ENCODE results near the gene ZG16.
"Not testable (repeated sequence)": the region's sequence is repeated elsewhere in the genome, so short reads cannot be mapped to it uniquely, and the experiment has no call there.

Gene ZG16

DNA sequence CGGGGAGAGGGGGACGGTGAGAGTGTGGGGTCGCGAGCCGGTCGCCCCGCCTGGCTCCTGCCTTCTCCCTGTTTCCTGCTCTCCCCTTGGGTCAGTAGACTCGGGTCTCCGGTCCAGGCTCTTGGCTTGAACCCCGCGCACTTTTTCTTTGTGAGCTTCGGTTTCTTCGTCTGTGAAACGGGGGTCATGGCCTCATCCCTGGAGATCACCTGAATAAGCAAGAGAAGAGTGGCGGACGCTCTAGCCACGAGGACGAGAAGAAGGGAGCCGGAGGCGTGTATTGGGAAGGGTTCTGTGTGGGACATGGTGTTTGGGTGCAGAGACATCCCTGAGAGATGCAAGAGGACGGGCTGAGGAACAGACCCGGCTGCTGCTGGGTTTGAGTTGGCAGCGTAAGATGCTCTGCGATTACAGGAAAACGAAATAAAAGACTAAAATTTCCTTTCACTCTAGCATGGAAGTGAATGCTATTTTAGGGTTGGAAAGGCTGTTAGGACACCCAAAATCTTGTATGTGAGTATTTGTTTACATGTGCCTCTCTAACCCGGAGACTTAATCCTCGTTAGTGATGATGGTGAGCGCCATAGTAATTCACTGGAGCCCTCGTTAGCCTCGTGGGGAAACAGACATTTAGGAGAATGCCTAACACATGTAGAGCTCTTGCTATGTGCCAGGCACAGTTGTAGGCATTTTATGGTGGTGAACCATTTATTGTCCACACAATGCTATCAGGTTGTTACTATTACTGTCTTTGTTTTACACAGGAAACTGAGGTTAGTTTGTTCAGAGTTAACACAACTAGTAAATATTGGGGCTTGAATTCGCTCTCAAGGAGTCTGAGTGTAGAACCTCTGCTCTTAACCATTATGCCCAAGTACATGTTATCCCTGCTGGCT, 13.1 kb downstream of the ZG16 start:
- no peaks in the 10 kb centered on the region for H3K27me3 ChIP-seq (ENCODE audit: control insufficient read depth, insufficient read depth, low read length)
- H3K4me3 ChIP-seq (ENCODE audit: low read length) = peak overlapping the region; percentile 85
- no peaks in the 10 kb centered on the region for H3K9me3 ChIP-seq (ENCODE audit: control insufficient read depth, low read depth, low read length)
- H3K27ac ChIP-seq (ENCODE audit: low read length) = peak overlapping the region; percentile 7
- peaks cover 3% of the 10 kb centered on the region for H3K36me3 ChIP-seq (ENCODE audit: control insufficient read depth, low read depth, low read length)
- peaks cover 14% of the 10 kb centered on the region for H3K4me1 ChIP-seq (ENCODE audit: control insufficient read depth, low read depth, low read length)
- H3K9ac ChIP-seq (ENCODE audit: low read length) = peak overlapping the region; percentile 87

DNA sequence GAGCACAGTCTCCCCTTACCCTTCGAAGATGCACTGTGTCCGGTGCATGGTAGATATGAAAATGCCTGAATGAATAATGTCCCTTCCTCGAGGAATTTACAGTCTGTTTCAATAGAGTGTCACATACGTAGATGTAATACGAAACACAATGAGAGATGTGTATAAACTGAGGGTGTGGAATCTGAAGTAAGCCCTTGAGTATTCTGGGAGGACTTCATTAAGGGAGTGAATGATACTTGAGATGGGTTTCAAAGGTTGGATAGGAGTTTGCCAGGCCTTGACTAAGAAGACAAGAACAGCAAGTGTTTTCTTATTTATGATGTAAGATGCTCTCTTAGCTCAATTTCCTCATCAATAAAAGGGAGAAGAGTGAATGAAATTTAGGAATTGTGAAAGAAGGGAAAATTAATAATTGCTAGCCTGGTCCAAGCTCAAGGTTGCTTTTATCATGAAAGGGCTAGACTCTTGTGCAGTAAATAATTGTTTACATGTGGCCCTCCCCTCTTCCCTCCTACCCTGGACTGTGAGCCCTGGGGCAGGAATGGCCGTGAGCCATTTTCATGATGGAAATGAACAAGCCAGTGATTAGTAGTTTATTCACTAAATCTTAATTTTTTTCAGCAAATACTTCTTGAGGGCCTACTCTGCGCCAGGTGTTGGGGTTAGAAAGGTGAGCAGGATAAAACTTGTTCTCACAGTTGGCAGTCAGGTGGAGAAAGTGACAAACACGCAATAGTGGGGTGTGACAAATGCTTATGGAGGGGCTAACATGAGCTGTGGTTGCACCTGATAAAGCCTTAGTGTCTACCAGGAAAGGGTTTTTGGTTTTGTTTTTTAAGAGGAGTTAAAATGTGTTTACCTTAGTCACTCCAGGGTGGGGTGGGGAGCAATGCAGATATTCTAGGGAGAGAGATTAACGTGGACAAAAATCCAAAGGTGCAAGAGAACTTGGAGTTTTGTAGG, 14.1 kb downstream of the ZG16 start:
- Histone ChIP-seq H3K36me3 (ENCODE audit: control insufficient read depth, low read depth, low read length) (peaks cover 11% of the 10 kb centered on the region), H3K4me1 (ENCODE audit: control insufficient read depth, low read depth, low read length) (peaks cover 14% of the 10 kb centered on the region), H3K27ac (ENCODE audit: low read length) (no peak overlapping the region), H3K9ac (ENCODE audit: low read length) (peak overlapping the region; percentile 87), H3K9me3 (ENCODE audit: control insufficient read depth, low read depth, low read length) (no peaks in the 10 kb centered on the region), H3K27me3 (ENCODE audit: control insufficient read depth, insufficient read depth, low read length) (no peaks in the 10 kb centered on the region), H3K4me3 (ENCODE audit: low read length) (peak overlapping the region; percentile 85)

DNA sequence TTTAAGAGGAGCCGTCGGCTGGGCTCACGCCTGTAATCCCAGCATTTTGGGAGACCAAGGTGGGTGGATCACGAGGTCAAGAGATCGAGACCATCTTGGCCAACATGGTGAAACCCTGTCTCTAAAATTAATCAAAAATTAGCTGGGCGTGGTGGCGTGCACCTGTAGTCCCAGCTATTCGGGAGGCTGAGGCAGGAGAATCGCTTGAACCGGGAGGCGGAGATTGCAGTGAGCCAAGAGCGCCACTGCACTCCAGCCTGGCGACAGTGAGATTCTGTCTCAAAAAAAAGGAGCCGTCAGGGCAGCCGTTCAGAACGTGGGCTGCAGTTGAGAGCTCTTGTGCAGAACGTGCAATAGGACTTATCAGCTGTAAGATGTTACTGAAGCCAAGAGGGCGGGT, 15.1 kb downstream of the ZG16 start:
- H3K27me3 ChIP-seq (ENCODE audit: control insufficient read depth, insufficient read depth, low read length); H3K9me3 ChIP-seq (ENCODE audit: control insufficient read depth, low read depth, low read length); H3K9ac ChIP-seq (ENCODE audit: low read length); H3K4me3 ChIP-seq (ENCODE audit: low read length); H3K27ac ChIP-seq (ENCODE audit: low read length): not testable (repeated sequence)
- H3K4me1 ChIP-seq (ENCODE audit: control insufficient read depth, low read depth, low read length) = peaks cover 14% of the 10 kb centered on the region
- peaks cover 21% of the 10 kb centered on the region for H3K36me3 ChIP-seq (ENCODE audit: control insufficient read depth, low read depth, low read length)

DNA sequence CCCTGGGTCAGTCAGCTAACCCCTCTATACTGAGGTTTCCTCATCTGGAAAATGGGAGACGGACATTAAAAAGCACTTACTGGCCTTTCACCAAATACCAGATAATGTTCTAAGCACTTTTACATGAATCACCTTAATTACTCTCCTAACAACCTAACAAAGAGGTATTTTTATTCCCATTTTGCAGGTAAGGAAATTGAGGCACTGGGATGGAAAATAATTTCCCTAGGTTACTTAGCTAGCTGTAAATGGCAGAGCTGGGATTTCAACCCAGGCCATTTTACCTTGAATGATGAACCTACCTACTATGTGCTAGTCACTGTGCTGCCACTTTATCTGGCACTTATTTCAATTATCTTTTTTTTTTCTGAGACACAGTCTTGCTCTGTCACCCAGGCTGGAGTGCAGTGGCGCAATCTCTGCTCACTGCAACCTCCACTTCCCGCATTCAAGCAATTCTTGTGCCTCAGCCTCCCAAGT, 16.2 kb downstream of the ZG16 start:
- H3K4me1 ChIP-seq (ENCODE audit: control insufficient read depth, low read depth, low read length) = peaks cover 14% of the 10 kb centered on the region
- peaks cover 32% of the 10 kb centered on the region for H3K36me3 ChIP-seq (ENCODE audit: control insufficient read depth, low read depth, low read length)
- H3K27ac ChIP-seq (ENCODE audit: low read length) = no peak overlapping the region
- H3K9ac ChIP-seq (ENCODE audit: low read length) = no peak overlapping the region
- no peaks in the 10 kb centered on the region for H3K27me3 ChIP-seq (ENCODE audit: control insufficient read depth, insufficient read depth, low read length)
- H3K9me3 ChIP-seq (ENCODE audit: control insufficient read depth, low read depth, low read length) = no peaks in the 10 kb centered on the region
- no peak overlapping the region for H3K4me3 ChIP-seq (ENCODE audit: low read length)

DNA sequence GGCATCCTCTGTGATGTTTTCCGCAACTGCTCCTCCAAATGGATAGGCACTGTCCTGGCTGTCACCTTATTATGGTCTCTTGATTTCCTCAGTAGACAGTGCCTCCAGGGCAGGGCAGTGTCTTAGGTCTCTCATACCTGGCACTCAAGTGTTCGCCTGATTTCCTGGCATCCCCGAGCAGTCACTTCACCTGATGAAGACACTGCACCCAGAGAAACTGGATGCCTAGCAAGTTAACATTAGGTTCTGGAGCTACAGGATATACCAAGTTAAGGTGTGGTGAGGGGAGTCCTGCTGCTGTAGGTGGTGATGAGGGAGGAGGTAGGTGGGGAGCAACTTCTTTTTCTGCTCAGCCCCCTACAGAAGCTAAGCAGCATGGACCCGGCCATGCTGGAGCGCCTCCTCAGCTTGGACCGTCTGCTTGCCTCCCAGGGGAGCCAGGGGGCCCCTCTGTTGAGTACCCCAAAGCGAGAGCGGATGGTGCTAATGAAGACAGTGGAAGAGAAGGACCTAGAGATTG, 24.4 kb downstream of the ZG16 start:
- H3K36me3 ChIP-seq (ENCODE audit: control insufficient read depth, low read depth, low read length) = peaks cover 61% of the 10 kb centered on the region

DNA sequence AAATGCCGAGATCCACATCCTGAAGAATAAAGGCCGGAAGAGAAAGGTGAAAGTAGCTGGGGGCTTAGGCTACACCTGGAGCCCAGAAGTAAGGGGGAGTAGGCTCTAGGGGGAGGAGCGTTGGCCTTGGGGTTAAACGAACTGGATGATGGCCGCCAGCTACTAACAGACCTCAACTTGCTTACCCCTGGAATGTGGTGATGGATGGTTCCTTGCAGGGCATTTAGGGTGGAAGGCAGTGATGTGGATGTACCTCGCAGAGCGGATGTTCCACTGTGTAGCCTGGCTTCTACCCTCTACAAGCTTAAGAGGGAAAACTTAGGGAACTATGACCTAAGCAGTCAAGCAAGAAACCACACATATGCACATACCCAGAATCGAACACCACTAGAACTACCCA, 26.0 kb downstream of the ZG16 start:
- Histone ChIP-seq H3K9ac (ENCODE audit: low read length) (peak overlapping the region; percentile 79), H3K4me1 (ENCODE audit: control insufficient read depth, low read depth, low read length) (peaks cover 17% of the 10 kb centered on the region), H3K9me3 (ENCODE audit: control insufficient read depth, low read depth, low read length) (no peaks in the 10 kb centered on the region), H3K27me3 (ENCODE audit: control insufficient read depth, insufficient read depth, low read length) (no peaks in the 10 kb centered on the region), H3K4me3 (ENCODE audit: low read length) (peak overlapping the region; percentile 84), H3K36me3 (ENCODE audit: control insufficient read depth, low read depth, low read length) (peaks cover 54% of the 10 kb centered on the region), H3K27ac (ENCODE audit: low read length) (no peak overlapping the region)

More for the DNA sequence above, 24.4 kb downstream of the ZG16 start:
- Histone ChIP-seq H3K9ac (ENCODE audit: low read length) (no peak overlapping the region), H3K4me3 (ENCODE audit: low read length) (no peak overlapping the region), H3K9me3 (ENCODE audit: control insufficient read depth, low read depth, low read length) (no peaks in the 10 kb centered on the region), H3K27me3 (ENCODE audit: control insufficient read depth, insufficient read depth, low read length) (no peaks in the 10 kb centered on the region), H3K27ac (ENCODE audit: low read length) (no peak overlapping the region), H3K4me1 (ENCODE audit: control insufficient read depth, low read depth, low read length) (peaks cover 10% of the 10 kb centered on the region)

DNA sequence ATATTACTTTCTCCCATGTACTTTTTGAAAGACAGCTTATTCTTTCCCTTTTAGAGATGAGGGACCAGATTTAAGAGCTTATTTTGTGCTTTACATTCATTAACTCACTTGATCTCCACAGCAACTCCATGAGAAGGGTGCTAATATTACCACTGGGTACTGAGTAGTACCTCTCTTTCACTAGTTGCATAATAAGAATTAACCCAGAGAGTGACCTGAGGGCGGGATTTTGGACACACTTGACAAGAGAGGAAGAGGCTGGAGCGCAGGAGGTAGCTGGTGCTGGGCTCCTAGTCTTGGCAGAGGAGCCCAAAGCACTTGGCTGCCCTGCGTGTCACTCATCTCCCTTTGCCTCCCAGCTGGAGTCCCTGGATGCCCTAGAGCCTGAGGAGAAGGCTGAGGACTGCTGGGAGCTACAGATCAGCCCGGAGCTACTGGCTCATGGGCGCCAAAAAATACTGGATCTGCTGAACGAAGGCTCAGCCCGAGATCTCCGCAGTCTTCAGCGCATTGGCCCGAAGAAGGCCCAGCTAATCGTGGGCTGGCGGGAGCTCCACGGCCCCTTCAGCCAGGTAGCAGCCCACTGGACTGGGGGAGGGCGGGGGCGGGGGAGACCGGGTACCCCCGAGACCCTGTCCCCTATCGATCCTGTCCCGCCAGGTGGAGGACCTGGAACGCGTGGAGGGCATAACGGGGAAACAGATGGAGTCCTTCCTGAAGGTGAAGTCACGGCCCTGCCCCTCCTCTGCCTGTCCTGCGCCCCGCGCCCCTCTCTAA, 26.6 kb downstream of the ZG16 start:
- peak overlapping the region; percentile 79 for H3K9ac ChIP-seq (ENCODE audit: low read length)
- no peaks in the 10 kb centered on the region for H3K9me3 ChIP-seq (ENCODE audit: control insufficient read depth, low read depth, low read length)
- H3K36me3 ChIP-seq (ENCODE audit: control insufficient read depth, low read depth, low read length) = peaks cover 52% of the 10 kb centered on the region

DNA sequence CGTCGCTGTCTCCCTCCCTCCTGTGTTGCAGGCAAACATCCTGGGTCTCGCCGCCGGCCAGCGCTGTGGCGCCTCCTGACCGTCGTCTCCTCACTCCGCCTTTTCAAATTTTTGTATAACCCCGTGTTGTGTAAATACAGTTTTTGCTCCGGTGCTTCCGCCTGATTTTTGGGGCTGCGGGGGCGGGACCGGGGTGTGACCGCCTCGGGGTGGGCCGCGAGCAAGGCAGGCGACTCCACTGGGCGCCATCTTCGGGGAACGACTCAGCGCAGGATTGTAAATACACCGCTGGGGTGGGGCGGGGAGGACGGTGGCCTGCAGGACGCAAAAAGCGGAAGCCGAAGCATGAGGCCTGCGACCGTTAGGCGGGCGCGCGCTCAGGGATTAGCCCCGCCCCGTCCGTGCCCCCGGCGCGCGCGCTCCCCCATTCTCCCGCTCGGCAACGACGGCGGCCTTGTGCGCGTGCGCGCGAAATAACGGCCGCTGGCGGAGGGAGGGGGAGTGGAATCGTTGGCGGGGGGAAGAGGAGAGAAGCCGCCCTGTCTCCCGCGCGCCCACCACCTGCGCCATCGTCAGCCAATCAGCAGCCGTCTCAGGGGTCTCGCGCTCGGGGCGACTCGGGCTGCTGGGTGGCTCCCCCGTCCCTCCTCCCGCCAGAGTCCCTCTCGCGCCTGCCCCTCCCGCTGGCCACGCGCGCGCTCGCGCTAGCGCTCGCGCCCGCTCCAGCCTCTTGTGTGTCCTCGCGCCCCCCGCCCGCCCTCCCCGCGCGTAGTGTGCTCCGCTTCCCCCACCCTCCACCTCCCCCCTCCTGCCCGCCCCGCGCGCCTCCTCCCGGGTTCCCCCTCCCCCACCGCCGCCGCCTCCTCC, 27.4 kb downstream of the ZG16 start:
- H3K27ac ChIP-seq (ENCODE audit: low read length) = peak overlapping the region; percentile 88
- peak overlapping the region; percentile 84 for H3K4me3 ChIP-seq (ENCODE audit: low read length)
- peak overlapping the region; percentile 79 for H3K9ac ChIP-seq (ENCODE audit: low read length)
- peaks cover 49% of the 10 kb centered on the region for H3K36me3 ChIP-seq (ENCODE audit: control insufficient read depth, low read depth, low read length)
- H3K4me1 ChIP-seq (ENCODE audit: control insufficient read depth, low read depth, low read length) = peaks cover 30% of the 10 kb centered on the region
- no peaks in the 10 kb centered on the region for H3K27me3 ChIP-seq (ENCODE audit: control insufficient read depth, insufficient read depth, low read length)
- no peaks in the 10 kb centered on the region for H3K9me3 ChIP-seq (ENCODE audit: control insufficient read depth, low read depth, low read length)

More for the DNA sequence above, 26.6 kb downstream of the ZG16 start:
- Histone ChIP-seq H3K4me3 (ENCODE audit: low read length) (peak overlapping the region; percentile 84), H3K27ac (ENCODE audit: low read length) (peak overlapping the region; percentile 88), H3K27me3 (ENCODE audit: control insufficient read depth, insufficient read depth, low read length) (no peaks in the 10 kb centered on the region), H3K4me1 (ENCODE audit: control insufficient read depth, low read depth, low read length) (peaks cover 24% of the 10 kb centered on the region)

DNA sequence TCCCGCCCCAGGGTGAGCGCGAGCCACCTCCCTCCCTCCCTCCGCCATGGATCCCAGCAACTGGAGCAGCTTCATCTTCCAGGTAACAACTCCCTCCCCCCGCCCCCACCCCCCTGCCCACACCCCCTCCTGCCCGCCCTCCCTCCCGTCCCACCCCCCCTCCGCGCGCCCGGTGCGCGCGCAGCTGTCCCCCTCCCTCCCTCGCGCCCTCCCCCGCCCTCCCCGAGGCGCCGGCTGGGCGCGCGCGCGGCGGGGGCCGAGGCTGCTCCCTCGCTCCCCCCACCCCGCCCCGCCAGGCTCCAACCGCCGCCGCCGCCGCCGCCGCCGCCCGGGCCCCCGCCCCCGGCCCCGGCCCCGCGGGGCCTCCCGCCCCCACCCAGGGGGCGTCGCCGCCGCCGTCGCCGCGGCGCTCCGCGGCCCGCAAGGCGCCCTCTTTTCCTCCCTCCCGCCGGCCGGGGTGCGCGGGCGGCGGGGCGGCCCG, 28.1 kb downstream of the ZG16 start, which contains the start of gene MAZ:
MAZ (plus strand) TSS at position 431 of the 481 bp plus-strand sequence. CDS start 173 bp downstream, outside the sequence.
- H3K36me3 ChIP-seq (ENCODE audit: control insufficient read depth, low read depth, low read length) = peaks cover 44% of the 10 kb centered on the region

More for the DNA sequence above, 28.1 kb downstream of the ZG16 start, which contains the start of gene MAZ:
- peak within 1 kb of the TSS; percentile 83 for H3K9ac ChIP-seq (ENCODE audit: low read length)
- peaks cover 34% of the 10 kb centered on the region for H3K4me1 ChIP-seq (ENCODE audit: control insufficient read depth, low read depth, low read length)
- no peaks in the 10 kb centered on the region for H3K9me3 ChIP-seq (ENCODE audit: control insufficient read depth, low read depth, low read length)
- no peaks in the 10 kb centered on the region for H3K27me3 ChIP-seq (ENCODE audit: control insufficient read depth, insufficient read depth, low read length)
- no peak within 1 kb of the TSS for H3K27ac ChIP-seq (ENCODE audit: low read length)
- peak within 1 kb of the TSS; percentile 86 for H3K4me3 ChIP-seq (ENCODE audit: low read length)
